ENCODE data around the gene C17orf67. TPM values are rescaled to one million over a fixed set of nuclear protein-coding genes. Genes with fewer than 3 reads are reported as not detected.
A peak's percentile ranks its signal among the peaks of the same experiment; 100 is the strongest.

The C17orf67 gene
- total RNA-seq, 1 donor from 2014 or later: 0.30 TPM

DNA sequence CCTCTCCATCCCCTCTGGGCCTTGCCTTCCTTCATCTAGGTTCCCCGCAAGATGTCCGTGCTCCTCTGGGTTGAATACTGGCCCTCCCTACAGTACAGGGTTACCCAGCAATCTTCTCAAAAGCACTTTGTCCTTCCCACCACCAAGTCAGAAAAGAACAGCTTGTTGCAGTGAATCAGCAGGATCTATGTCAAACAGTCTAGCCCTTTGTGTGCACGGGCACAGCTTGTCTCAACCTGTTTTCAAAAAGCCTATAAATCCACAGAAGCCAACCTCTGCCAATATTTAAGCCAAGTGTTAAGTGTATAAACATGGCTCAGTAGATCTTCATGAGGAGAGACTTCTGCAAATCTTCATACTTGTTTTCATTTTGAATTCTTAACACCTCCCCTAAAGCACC lies 25.2 kb downstream of the C17orf67 start:
- peak; percentile 33 for DNase-seq (ENCODE audit: low read depth)

DNA sequence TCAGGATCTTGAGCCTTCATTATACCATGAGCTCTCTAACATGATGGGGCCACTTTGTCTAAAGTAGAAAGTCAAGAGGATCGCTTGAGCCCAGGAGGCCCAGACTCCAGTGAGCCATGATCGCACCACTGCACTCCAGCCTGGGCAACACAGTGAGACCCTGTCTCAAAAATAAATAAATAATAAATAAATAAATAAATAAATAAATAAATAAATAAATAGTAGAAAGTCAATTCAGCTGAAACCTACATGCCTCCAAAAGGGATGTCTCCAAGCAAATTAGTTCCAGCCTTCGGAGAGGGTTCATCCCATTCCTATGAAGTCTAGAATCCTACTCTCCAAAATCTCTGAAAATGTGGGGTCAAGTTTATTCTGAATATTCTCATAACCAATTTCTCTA lies 26.0 kb downstream of the C17orf67 start:
- no peak for DNase-seq (ENCODE audit: low read depth)

DNA sequence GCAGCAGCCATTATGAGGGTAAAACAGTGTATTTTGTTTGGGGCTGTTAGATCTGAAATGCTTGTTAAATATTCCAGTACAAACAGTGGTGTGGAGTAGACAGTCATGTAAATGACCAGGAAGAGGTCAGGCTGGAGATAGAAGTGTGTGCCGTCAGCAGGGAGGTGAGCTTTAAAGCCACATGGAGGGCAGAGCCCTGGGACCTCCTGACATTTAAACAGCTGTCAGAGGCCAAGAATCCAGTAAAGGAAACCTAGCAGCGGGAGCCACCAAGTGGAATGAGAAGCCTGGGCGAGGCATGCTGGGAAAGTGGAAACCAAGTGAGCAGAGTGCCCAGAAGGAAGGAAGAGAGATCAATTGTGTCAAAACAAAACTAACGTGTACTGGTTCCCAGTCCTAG lies 26.8 kb downstream of the C17orf67 start:
- DNase-seq (ENCODE audit: low read depth): no peak

DNA sequence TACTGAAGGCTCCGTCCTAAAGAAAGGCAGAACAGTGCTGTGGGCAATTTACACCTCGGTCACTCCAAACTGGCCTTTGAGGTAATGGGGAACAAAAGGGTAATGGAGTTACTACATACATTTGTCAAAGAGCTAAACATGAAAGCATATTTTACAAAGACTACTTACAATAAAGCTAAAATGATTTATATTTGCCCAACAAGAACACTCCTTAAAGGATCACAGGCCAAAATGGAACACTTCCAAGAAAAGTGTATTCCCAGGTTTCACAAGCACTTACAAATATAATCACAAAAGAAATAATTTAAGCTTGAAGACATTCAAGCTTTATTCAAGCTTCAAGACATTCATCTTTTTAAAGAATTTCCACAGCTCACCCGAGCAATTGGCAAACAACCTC lies 29.3 kb downstream of the C17orf67 start:
- no peak for DNase-seq (ENCODE audit: low read depth)

DNA sequence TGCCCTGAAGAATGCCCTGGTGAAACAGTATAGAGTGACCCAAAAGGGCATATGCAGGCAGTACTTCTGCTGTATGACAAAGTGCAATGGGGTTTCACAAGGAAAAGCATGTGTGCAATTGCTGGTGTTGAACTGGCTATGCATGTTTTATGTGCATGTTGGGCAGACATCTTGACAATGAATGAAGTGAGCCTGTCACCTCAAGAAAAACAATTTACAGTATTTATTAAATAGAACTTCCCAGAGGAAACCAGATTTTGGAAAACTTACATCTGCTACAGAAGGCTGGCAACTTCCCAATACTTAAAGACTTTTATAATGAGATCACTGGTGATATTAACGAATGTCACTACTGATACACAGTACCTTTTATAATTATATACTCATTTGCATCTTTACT lies 30.6 kb downstream of the C17orf67 start:
- no peak for DNase-seq (ENCODE audit: low read depth)

DNA sequence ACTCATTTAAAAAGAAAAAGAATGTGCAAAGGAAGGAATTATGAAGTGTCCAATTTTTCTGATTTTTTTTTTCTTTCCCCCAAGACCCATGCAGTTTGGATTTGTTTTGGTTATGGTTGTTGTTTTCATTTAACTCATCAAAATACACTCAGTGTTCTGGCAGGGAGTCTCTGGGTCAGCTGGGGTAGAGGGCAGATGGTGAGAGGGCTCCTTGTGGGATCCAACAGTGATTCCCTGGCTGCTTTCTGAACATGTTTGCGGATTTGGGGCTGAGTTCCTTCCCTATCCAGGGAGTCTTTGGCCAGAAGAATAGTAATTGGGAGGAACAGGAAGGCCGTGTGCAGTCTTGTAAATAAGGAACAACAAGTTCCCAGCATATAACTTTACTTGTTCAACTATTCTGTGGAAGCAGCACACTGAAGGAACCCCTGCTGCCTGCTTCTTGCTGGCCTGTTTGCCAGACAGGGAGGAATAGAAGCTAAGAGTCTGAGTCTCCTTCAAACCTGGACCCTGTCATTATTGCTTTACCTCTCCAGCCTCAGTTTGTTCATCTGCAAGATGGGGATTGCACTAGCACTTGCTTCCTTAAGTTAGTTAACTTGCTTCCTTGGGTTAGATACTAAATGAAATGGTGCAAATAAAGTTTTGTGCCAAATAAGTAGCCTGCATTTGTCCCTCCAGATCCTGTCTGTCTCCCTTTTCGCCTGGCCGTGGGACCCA lies 32.1 kb downstream of the C17orf67 start:
- DNase-seq (ENCODE audit: low read depth): no peak

DNA sequence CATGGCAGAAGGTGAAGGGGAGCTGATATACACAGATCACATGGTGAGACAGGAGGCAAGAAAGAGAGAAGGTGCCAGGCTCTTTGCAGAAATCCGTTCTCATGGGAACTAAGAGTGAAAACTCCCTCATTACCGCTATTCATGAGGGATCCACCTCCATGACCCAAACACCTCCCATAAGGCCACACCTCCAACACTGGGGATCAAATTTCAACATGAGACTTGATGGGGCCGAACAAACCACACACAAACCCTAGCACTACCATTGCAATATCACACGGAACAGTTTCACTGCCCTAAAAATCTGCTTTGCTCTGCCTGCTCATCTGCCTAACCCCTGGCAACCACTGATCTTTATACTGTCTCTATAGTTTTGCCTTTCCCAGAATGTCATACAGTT lies 34.8 kb downstream of the C17orf67 start:
- DNase-seq (ENCODE audit: low read depth): peak; percentile 83

DNA sequence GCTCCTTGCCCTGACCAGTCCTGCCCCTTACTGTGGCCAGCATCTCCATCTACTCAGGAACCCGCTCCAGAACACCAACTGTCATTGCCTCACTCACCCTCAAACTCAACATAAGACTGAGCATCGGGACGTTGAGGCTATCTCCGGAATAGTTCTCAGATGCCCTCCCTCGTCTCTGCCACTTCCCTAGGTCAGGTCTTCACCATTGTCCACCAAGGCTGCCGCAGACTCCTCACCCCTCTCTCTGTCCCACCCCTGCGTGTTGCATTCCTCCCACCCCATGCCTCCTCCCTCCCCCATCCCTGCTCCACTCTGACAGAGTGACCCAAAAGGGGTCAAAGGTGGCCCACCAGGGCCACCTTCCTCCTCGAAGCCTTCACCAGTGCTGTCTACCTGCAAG lies 37.2 kb downstream of the C17orf67 start:
- no peak for DNase-seq (ENCODE audit: low read depth)

DNA sequence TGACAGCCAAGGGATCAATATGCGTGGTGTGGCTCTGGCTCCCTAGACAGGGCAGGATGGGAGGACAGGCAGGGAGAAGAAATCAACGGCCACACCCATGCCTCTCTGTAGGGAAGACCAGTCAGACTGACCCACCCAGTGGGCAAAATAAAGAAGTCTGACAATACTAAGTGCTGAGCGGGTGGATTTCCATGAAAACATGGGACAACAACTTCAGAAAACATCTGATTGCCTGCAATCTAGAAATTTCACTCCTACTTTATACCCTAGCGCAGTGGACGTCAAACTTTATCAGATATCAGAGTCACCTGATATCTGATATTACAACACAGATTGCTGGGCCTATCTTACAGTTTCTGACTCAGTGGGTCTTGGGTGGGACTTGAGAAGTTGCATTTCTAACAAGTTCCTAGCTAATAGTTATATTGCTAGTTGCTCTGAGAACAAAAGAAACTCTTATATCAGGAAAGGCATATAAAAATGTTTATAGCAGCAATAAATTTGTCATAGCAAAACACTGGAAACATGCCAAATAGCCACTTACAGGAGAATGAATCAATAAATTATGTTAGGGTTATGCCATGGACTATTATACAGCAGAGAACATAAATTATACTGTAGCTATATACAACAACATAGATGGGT lies 38.4 kb downstream of the C17orf67 start:
- DNase-seq (ENCODE audit: low read depth): no peak

DNA sequence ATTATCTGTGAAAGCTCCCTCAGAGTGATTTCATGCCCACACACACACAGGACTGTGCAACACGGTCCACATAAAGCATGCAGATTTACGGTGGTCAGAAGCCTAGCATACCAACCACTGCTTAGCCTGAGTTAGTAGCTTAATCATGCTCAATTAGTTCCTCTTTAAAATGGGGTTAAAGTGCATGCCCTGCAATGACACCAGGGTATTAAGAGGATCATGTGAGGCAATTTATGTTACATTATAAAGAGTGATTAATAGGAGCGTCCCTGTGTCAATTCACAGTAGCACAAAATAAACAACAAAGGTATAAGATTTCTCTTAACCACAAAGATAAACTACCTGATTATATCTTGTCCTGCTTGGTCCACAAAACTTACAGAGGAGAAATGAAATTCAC lies 39.8 kb downstream of the C17orf67 start:
- DNase-seq (ENCODE audit: low read depth): no peak

DNA sequence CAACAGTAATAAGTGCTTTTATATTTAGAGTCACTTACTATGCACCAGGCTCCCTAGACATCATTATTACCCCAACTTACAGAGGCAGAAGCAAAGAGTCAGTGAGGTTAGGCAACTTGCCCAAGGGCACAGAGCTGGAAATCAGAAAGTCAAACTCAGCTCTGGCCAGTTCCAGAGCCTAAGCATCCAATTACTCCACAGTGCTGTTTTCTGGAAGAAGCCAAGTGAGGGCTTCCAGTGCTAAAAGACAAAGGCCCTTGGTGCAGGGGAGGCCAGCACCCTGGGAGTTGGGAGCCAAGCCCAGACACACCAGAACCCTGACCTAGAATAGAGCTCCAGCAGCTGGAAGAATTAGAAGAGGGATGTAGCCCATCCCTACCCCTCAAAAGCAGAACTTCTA lies 40.2 kb downstream of the C17orf67 start:
- DNase-seq (ENCODE audit: low read depth): no peak

DNA sequence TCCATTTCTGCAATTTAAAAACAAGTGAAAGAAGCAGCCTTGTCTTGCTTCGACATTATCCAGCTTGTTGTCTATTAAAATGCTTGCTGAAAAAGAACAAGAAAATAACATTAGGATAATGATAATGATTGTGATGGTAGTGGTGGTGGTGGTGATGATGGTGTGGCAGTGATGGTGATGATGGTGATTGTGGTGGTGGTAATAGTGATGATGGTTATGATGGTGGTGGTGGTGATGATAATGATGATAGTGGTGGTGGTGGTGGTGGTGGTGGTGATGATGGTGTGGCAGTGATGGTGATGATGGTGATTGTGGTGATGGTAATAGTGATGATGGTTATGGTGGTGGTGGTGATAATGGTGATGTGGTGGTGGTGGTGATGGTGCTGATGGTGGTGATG lies 41.5 kb downstream of the C17orf67 start:
- no peak for DNase-seq (ENCODE audit: low read depth)

DNA sequence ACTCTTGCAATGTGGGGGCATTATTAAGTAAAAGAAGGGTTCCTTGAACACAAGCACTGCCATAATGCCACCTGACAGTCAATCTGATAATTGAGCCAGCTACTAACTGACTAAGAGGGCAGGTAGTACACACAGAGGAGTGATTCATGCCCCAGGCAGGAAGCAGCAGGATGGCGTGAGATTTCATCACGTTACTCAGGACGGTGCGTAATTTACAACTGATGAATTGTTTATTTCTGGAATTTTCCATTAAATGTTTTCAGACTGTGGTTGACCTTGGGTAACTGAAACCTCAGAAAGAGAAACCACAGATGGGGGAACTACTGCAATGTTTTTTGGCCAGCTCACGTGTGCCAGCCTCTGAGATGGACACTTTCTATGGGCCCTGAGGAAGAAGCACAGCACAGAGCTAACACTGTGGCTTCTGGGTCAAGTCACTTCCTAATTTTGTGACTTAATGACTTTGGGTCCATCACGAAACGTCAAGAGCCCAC lies 46.7 kb downstream of the C17orf67 start:
- DNase-seq (ENCODE audit: low read depth): peak; percentile 98

DNA sequence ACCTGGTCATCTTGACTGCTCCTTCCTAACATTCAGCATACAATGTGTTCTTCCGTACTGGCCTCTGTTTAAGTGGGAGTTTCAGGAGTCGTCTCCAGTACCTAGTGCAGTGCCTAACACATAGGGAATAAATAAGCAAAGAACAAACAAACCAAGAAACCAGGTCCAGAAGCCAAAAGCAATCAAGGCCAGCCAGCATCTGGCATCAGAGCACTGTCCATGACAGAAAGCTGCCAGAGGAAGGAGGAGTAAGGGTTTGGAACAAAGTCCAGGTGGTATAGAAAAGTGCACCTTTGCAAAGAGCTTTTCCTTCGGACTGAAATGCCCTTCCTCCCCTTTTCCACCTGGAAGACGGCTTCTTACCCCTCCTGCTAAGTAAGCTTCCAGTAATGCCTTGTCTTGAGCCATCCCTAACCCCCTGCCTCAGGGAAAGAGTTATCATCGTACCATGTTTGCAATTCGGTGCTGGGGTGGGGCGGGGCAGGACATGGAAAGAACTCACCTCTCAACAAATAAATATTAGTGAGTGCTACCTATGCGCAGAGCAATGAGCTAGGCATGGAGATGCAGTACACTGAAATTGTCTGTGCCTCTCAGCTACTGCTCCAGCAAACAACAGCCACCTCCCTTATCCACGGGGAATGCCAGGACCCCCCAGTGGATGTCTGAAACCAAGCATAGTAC lies 47.6 kb downstream of the C17orf67 start:
- DNase-seq (ENCODE audit: low read depth): no peak

DNA sequence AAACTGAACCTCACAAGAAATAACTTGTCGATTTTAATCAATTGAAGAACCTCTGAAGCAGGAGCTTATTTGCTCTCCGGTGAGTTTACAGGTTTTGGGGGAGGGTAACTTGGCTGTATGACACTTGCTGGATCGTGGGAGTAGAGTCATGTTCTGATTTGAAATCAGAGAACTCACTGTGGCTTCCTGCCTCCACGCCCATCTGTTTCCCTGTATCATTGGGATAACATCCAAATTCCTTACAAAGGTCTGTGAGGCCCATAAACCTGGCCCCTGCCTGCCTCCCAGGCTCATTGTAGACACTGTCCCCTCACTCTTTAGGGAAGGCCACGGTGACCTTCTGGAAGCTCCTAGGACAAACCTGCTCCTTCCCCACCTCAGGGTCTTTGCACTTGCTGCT lies 48.3 kb downstream of the C17orf67 start:
- DNase-seq (ENCODE audit: low read depth): peak; percentile 46

DNA sequence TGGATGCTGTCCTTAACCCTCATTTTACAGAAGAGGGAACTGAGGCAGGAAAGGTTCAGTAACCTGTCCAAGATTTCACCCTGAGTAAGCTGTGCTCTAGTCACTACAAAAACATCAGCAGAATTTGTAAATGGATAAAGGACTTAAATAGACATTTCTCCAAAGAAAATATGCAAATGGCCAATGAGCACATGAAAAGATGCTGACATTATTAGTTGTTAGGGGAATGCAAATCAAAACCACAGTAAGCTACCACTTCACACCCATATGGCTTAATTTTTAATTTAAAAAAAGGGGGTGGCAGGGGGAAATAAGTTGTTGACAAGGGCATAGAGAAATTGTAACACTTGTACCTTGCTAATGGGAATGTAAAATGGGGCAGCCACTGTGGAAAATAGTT lies 51.4 kb downstream of the C17orf67 start:
- peak; percentile 24 for DNase-seq (ENCODE audit: low read depth)

DNA sequence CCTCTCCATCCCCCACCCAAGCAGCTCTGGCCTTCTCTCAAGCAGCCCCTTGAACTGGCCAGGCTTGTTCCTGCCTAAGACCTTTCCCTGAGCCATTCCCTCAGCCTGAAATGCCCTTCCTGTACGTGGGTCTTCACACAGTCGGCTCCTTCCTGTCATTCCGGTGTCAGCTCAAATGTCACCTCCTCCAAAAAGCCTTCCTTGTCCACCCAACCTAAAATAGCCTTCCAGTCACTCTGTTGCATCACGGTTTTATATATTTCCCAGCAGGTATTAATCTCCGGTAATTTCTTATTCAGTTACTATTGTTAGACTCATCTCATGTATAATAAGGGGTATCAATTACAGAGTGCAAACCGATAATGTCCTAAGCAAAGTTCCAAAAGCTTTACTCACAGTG lies 51.8 kb downstream of the C17orf67 start:
- no peak for DNase-seq (ENCODE audit: low read depth)

DNA sequence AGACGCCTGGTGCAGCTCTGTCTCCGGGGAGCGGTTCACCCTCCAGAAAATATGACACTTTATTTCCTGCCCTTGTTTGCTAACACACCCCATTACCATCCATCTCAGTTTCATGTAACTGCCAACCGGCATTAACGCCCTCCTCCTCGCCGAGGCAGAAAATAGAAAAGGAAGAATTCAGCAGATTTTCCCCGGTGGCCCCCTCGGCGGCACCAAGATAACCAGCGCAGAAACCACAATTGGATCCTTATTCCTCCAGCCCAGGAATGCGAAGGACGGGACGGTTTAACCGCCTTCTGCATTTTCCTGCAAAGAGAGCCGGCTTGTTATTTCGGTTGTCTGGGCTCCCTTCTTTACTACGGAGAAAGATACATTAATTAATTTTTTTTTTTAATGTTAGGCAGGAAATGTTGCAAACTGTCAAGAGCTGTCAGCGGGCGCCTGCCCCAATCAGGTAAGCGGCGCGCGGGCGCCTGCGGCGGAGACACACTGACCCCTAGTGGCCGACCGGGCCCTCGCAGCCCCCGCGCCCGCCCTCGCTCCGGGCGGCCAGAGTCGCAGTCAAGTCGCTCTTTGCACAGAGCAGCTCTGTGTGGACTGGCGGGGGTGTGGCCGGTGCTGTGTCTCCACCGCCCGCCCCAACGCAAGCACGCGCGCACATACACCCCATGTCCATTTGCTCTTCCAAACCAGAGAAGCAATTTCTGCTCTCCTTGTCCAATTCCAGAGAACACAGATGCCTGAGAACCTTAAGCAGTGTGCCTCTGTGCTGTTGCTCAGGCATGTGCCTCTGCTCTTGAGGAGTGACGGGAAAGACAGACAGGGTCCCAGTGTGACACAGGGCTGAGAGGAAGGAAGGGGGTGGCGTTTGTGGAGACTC lies 53.6 kb downstream of the C17orf67 start:
- peak; percentile 31 for DNase-seq (ENCODE audit: low read depth)

DNA sequence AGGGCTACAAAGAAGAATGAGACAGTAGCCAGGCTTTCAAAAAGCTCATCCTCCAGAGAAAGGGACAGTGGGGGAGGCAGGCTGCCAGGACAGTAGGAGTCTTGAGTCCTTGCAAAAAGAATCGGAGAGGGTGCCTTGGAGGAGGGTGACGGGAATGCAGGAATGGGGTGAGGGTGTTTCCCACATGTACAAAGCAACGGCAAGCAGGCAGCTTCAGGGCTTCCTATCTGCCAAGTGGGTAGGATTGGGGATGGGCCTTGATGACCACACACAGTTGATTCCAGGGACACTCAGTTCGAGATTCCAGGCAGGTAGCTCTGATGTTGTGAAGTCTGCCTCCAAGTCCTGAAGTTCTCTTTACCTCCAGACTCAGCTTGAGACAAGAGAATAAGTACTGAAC lies 54.4 kb downstream of the C17orf67 start:
- no peak for DNase-seq (ENCODE audit: low read depth)

DNA sequence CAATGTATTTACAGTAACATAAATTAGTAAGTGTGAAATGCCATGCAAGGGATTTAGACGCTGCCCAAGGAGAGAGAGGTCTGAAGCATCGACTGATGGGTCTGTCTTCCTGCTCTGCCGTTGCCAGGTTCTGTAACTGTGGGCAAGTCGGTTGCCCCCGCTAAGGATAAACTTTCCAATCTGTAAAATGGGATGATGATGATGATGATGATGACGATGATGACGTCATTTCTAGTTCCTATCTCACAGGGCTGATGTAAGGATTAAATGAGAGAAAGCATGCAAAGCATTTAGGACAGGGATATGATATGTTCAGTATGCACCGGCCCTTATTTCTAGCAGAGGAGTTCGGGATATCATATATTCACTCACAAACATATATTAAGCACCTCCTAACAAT lies 54.8 kb downstream of the C17orf67 start:
- DNase-seq (ENCODE audit: low read depth): no peak

DNA sequence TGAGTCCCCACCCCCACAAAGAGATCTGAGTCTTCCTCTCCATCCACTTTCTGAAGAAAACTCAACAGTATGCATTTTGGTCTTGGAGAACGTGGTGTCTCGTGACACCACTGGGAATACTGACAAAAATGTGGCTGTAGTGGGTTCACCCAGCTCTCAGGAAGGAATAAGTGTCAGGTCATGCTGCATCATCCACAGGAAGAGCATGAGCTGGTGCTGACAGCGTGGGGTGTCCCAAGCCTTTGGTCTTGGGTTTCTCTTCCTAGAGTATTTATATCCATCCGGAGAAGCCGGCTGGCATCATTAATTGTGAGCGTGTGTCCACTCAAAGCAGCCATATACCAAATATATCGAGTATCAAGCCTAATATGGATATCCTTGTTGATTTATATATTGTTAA lies 55.9 kb downstream of the C17orf67 start:
- DNase-seq (ENCODE audit: low read depth): no peak

DNA sequence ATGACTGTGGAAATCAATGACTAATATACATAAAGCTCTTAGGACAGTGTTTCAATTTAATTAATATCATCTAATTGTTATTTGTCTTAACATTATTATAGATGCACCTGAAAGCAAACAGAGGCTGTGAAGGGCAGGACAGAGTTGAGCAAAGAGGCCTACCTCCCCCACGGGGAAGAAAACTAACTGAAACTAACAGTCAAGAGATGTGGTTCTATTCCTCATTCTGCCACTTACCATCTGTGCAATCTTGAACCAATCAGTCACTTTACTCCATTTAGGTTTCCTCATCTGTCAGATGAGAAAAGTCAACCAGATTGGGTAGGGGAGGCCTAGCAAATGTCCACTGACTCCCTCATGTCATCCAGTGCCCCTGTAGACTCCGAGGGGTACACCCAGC lies 59.1 kb downstream of the C17orf67 start:
- no peak for DNase-seq (ENCODE audit: low read depth)

Data from renal cortical epithelial cell (primary cell).